Activated CD4-positive, alpha-beta T cell treated with anti-CD3 and anti-CD28 coated beads, Interleukin-2, amount 50 U/mL, for 48 hours (primary cell): Measurements from ENCODE around the gene TNS3.

ENCODE experiments used
- DNase-seq, 2 experiments: peaks; one replicate each; pipeline ENCODE4 v3.0.0-alpha.2; 2020

Gene TNS3

DNA sequence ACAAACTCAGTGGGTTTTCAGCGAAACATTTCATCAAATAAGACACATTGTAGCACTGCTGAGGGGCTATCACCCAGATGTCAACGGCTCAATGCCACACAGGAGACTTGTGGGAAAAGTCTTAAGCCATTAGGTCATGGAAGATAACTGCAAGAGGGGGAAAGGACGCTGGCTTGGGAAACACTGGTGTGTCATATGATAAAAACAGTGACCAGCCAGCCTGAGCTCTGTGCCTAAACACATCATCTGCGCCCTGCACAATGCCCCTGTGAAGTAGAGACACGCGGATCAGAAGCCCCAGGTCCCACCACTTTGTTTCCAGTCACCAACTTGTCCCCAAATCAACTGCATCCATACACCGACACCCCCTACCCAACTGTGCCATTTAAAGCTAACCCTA, 116.7 kb downstream of the TNS3 start:
- DNase-seq, result no peak

DNA sequence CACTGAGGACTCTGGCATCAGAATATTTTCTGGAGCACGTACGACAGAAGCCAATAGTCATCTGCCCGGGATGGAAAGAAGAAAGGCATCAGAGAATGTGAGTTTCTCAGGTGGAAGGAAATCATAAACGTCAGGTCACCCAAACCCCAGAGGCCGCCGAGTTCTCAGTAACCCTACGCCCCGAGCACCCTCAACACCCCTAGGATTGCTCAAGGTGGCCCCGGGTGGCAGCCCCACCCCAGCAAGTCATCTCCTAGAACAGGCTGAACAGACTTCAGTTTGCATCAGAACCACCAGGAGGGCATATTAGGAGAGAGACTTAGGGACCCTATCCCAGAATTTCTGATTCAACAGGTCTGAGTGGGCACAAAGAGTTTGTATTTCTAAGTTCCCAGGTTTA, 117.6 kb downstream of the TNS3 start:
- DNase-seq, result no peak

DNA sequence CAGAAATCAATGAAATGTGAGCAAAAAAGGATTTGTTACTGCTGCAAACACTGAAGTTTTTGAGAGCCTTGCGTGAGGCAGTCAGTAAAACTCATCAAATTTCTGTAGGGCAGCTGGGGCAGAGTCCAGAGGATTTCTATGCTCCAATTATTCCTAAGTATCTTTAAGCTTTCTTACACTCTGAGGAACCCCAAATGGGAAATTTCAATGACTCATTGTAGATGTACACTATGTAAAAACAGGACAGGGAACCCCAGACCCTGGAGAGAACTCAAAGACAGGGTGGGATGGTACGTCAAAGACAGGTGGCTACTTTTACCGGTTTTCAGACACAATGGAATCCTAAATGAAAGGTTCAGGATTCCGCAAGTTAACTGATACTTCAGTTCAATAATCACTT, 120.2 kb downstream of the TNS3 start:
- no peak for DNase-seq

DNA sequence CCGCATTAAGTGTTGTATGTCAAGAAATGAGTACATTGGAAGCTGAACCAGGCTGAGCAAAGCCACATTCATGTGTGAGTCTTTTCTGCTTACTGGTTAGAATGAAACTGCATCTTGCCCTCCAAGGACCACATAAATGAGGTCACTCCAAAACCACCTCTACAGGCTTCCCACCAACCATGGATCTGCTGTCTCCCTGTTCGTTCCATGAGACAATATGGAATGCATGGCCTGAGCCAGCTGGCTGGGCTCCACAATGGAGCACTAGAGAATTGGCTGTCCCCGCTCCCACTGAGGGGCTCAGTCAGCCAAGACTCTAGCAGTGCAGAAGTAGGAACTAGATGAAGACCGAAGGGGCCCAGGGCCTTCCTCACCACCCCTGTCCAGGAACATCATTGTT, 120.8 kb downstream of the TNS3 start:
- DNase-seq, result no peak

DNA sequence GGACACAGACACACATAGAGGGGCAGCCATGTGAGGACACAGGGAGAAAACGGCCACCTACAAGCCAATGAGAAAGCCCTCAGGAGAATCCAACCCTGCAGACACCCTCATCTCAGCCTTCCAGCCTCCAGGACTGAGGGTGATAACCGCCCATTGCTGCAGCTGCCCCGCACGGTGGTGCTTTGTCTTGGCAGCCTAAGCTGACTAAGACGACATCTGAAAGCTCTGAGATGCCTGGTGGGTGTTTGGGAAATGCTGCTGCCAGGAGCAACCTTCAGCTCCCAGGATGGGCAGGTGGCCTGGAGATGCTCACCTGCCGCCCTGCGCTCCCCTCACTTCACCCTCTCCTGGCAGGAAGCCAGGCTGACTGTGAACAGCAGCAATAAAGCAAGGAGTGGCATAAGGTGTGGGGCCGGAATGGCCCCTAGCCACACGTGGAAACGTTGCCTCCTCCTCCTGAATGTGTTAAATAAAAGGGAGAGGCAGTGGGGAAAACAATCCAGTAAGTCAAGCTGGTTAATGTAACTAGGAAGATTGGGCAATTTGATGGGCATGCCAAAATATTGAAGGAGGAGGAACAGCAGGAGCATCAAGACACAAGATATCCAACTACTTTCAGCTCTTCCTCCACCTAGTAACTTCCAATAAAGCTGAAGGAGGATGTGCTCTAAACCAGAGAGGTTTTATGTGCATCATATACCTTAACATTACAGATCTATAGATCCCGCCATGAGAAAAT, 121.5 kb downstream of the TNS3 start:
- no peak for DNase-seq

DNA sequence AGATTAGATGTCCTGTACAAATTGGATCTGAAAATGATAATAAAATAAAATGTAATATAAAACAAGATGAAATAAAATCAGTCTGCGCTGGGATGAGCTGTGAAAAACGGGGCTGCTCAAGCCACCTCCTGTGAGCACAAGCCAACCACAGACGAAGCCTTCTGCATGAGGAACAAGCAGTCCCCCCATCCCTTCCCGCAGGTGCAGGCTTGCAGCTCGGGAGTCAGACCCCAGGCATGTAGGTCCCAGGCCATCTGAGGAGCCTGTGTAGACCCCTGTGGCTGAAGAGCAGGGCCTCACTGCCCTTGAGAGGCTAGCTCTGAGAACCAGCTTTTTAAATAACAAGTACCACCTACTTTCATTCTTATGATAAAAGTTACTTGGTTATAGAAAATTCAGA, 123.4 kb downstream of the TNS3 start:
- no peak for DNase-seq

DNA sequence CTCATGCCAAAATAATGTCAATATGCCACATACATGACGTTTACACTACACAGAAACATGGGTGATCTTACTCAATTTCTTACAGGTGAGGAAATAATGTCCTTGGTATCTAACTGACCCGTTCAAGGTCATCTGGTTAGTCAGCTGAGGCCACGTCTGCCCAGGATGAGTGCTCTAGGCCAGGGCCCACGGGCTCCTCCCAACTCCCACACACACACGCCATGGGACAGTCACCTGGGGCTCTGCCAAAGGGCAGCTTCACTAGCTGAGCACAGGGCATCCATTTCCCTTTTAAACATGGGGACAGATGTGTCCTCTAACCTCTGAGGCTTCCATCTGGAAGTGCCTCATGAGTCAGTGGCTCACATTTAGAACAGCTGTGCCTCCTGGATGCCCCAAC, 123.9 kb downstream of the TNS3 start:
- no peak for DNase-seq

DNA sequence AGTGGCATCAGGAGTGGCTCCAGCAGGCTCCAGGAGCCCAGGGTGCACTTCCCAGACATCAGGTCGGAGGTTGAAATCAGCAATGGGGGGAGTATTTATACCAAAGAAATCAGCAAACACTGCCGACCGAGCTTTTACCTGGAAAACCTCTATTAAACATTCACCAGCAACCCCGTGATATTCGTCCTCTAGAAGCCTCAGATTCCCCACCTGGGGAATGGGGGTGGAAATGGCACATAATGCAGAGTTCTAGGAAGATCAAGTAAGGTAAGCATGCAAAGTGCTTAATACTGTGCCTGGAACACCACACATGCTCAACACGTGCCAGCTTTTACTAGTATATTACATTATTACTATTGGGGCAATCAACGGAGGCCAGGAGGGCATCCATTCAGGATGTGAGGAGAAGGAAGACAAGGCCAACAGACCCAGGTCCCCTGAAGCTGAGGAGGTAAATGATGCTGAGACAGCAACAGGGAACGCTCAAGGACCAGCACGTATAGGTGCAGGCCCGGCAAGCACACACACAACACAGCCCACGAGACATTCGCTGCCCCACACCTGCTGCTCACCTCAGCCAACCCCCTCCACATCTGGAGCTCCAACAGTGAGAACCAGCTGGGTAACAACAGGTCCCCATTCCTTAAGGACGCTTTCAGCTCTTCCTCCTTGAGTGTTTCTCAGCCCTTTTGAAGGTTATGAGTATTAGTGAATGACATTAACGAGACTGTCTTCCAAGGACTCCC, 125.5 kb downstream of the TNS3 start:
- no peak for DNase-seq

DNA sequence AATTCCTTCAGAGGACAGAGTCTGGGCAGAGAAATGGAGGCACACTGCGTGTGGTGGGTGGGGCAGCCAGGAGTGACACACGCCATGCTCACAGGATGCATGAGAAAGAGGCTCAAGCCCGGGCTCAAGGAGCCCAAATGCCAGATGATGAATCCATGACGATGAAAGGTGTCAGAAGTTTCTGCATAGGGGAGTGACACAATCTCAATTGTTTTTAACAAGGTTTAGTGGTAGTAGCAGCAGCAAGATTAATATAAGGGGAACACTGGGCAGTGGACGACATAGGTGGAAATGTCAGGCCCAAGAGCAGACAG, 126.1 kb downstream of the TNS3 start:
- DNase-seq, result no peak

DNA sequence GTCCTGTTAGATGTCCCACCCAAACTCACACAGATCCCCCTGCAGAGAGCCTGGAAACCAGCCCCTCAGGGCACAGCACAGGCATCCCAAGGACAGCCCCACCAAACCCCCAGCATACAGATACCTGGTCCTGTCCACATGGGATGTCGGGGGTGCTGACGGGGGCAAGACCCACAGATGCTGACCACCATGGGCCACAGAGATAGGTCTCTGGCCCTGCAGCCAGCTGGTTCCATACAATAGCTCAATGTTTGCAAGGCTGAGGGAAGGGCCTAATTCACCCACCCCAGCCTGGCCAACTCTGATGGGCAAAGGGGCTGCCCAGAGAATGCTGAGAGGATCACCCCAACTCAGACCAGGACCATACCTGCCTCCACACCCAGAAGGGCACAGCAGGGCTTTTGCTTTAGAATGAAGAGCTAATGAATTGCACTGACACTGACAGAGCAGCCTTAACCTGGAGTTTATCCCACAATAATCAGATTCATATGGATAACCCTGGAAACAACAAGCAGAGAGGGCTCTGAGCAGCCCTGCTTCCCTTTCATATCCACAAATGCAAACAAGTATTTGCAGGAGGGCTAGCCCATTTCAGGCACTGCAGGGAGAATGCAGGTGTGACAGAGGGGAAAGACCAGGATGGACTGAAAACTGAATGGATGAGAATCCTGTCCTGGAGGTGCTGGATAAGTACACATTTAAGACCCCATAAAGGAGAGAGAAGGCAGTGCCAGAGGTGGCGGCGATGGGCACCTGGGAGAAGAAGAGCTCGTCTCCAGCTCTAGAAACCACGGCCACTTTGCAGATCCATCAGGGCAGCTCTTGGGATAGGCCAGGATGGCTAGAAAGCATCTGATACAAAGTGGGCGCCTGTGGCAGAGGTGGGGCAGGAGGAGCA, 126.7 kb downstream of the TNS3 start:
- DNase-seq, result no peak

DNA sequence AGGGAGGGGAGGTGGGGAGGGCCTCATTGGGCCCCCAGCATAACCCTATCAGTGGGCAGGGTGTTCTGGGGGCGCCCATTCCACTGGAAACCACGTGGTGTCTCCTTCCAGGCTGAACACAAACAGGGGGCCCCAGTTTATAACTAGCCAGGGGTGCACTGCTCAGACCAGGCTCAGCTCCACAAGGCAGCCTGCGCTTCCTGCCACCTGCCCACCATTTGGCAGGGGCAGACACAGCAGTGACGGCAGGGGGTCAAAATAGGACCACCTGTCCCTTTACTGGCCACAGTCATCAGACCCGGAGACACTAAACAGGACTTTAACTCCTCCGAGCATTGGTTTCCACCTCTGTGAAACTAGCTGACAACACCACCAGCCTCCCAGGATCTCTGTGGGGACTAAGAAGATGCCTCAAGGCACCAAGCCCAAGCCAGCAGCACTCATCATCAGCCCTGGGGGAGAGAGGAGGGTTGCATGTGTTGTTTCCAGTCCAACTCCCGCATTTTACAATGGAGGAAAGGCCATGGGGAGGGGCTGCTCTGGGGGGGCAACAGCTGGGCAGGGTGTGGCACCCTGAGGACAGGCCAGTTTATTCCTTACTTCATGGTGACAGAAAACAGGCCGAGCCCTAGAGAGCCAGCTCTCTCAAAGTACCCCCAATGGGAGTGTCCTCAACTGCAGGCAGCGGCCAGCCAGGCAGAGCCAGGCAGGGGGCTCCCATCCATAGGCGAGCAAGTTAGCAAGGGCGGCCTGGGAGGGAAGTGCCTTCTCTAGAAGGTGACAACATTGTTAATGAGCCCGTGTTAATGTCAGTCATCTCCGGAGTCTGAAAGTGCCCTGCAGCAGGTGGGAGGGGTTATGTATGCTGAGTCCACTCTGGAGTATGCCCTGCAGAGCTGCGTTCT, 127.6 kb downstream of the TNS3 start:
- no peak for DNase-seq

DNA sequence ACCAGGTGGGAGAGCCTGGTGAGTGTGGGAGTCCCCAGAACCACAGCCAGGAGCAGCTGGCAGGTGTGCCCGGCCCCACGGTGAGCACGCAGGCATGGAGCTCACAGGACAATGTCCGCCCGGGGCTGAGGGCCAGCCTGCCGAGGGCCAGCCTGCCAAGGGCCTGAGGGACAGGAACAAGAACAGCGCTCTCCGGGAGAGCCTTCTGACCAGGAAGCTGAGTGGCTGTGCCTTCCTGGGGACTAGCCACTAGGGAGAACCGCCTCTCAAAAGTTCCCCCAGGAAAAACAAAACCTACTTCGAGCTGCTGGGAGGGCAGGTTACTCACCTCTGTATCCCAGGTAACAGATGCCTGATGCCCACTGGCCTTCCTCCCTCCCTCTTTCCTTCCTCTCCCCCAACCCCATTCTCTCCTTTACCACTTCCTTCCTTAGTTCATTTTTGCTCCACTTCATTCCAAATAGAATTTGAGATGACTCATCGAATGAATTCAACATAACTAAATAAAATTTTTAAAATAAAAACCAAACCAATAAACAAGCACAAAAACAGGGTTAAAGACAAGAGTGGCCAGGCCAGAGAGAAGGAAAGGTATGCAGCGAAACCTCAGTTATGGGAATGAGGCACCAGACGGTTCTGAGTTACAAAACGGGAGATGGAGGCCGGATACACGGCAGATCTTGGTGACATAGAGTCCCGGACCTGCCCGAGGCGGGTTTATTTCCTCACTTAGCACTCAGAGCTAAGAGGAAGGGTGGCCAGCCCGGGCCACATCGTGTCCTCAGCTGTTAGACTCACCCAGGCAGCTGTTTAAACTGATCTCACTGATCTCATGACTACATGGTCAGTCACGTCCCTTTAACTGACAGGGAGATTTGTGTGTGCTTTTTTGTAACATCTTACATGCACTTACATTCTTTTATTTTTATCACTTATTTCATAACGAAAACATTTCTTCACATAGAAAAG, 128.5 kb downstream of the TNS3 start:
- no peak for DNase-seq

DNA sequence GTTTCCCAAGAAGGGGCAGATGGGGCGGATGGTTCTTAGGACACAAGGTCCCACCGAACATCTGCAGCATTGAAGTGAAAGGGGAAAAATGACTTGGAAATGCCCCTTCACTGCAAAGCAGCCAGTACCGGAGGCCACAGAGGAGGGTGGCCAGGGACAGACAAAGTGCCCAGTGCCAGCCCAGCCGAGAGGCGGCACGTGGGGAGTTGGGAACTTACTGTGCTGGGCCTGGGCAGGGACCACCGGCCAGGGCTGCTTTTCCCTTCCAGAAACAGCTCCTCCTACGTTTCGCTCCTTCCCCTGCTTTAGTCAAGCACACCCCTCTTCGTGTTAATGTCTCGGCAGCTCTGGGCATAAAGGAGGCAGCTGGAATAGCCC, 129.2 kb downstream of the TNS3 start:
- DNase-seq, result no peak

DNA sequence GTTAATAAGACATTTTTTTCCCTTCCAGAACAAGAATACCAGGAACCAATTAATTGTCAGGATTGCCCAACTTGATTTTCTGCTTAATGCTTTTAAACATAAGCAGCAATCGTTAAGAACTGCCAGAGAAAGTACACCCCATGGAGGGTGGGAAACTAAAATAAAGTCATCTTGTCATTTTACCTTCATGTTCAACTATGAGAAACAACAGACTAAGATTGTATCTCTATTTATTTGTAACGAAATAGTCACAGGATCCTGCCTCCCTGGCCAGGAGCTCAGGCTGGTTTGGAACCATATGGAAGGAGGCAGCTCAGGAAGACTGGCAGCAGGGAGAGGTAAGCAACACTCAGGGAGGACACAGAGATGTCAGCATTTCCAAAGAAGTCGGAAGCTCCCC, 129.6 kb downstream of the TNS3 start:
- DNase-seq, result no peak

DNA sequence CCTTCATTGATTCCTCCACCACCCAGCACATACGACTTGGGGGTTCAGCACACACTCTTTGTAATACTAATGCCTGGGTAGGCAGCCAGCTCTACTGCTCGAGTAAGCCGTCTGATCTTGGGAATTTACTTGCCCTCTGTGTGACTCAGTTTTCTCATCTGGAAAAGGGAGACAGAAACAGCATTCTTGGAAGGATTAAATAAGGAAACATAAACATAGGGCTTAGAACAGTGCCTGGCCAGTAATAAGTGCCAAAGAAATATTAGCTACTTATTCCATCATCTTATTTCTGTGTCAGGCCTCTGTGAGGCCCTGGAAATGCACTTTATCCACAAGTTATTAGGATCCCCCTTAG, 130.1 kb downstream of the TNS3 start:
- DNase-seq, result no peak

DNA sequence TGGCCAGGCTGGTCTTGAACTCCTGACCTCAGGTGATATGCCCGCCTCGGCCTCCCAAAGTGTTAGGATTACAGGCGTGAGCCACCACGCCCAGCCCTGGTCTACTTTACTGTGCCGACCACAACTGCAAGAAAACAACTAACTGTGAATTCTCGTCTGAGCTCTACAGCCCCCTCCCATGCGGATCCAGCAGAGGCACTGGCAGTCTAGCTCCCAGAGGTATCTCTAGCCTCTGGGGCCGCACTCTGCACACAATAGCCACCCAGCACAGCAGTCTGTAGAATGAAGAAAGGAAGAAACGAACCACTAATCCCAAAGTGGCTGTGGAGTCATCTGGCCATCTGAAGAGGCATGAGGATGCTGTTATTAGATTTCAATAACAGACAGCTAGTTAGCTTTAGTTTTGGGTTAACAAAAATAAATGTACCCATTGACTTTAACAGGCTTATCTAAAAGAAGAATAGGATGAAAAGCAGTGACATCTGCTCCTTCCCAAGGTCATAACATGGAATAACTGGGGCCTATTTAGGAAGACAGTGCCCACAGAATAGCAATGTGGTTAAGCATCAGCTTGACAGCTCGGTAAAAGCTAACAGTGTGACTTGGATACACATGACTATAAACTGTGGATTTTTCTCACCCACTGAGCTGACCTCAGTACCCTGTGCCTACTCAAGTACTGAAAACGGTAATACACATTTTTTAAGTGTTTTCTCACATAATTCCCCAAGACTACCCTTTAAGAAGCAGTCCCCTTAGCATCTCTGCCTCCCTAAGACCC, 131.9 kb downstream of the TNS3 start:
- DNase-seq, result no peak

DNA sequence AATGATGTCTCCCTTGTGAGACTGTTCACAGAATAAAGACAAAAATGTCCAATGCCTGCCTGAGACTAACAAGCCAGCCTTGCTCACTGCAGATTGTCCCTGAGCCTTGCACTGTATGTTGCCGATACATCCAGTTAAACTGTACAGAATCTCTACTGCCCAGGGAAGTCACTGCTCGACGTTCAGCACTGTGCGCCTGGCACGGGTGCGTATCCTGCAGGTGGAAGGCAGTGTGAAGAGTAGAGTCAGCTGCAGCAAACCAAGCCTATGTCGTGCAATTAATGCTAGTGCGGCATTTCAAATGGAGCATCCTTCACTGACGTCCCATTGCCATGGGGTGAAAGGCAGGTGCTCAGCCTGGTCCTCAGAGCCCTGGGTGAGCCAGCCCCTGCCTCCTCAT, 132.9 kb downstream of the TNS3 start:
- DNase-seq, result no peak

DNA sequence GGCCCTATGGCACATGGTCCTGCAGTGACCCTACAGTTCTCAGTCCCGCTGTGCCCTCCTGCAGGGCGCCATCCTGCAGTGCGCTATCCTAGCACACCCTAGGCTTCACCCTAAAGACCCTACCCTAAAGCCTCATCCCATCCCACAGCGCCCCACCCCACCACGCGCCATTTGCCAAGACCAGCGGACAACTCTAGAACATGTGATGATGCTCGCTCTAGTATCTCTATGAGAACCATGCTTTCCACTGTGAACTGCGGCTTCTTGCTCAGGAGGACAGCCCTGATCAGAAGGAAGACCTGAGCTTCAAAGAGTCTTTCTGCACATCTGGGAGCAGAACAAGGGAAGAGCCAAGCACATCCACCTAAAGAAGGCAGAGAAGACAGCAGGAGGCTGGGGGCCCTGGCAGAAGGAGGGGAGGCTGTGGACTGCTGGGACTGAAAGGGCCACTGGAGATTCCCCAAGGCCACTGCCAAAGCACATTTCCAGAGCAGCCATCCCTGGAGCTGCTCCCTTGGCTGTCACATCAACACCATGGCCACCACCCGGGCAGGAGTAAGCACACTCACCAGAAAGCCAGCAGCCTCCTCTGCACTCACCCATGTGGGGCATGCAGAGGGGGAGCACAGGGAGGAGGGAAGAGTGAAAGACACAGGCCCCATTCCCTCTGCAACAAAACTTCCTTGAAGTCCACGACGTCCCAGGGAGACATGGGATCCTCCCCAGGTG, 134.1 kb downstream of the TNS3 start:
- no peak for DNase-seq

DNA sequence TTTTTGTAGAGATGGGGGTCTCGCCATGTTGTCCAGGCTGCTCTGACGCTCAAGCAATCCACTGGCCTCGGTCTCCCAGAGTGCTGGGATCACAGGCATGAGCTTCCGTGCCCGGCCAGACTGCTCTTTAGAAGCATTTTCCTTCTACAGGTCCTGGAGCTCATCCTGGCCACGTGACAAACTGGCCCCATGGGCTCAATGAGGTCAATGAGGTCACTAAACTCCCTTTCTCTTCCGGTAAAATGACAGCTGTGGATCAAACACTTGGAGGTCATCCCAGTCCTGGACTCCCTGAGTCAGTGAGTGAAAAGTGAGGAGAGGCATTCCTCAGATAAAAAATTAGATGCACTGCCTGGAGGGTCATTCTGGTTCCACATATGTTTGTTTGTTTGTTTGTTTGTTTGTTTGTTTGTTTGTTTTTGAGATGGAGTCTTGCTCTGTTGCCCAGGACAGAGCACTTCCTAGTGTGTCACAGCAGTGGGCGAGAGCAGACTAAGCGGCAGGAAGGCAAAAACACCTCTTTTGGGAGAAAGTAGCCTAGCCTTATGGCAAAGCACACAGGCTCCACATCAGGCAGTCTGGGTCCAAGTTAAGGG, 134.9 kb downstream of the TNS3 start:
- no peak for DNase-seq
